DOHH2 (cell line): ENCODE results near the gene GBE1.
"Not testable (repeated sequence)": the region's sequence is repeated elsewhere in the genome, so short reads cannot be mapped to it uniquely, and the experiment has no call there.

Experiments used
- H3F3A ChIP-seq: fragments of 200-600 bp; sonication (generic), shearing (Covaris generic); 2 replicates; pipeline ENCODE4 v1.6.0; 2016; ENCODE audit warnings: antibody characterized with exemption, mild to moderate bottlenecking; ENCODE audit not compliant: control insufficient read depth, insufficient read depth
- H3K27ac ChIP-seq: fragments of 200-600 bp; sonication (generic); 2 replicates; pipeline ENCODE4 v1.5.1; 2014; ENCODE audit warnings: low read depth, mild to moderate bottlenecking, low read length, moderate library complexity
- H3K27me3 ChIP-seq: fragments of 200-600 bp; sonication (generic); 2 replicates; pipeline ENCODE4 v1.6.1; 2014; ENCODE audit warnings: mild to moderate bottlenecking, low read length, mixed read lengths; ENCODE audit not compliant: control insufficient read depth
- H3K36me3 ChIP-seq: fragments of 200-600 bp; sonication (generic); 2 replicates; pipeline ENCODE4 v1.6.1; 2014; ENCODE audit warnings: mild to moderate bottlenecking, low read length, moderate library complexity, mixed read lengths; ENCODE audit not compliant: control insufficient read depth
- H3K4me1 ChIP-seq: fragments of 200-600 bp; sonication (generic); 2 replicates; pipeline ENCODE4 v1.6.1; 2014; ENCODE audit warnings: mild to moderate bottlenecking, low read length, mixed read lengths; ENCODE audit not compliant: control insufficient read depth
- H3K4me2 ChIP-seq: fragments of 200-600 bp; sonication (generic); 2 replicates; pipeline ENCODE4 v1.6.0; 2014; ENCODE audit warnings: mild to moderate bottlenecking, low read length, moderate library complexity
- H3K4me3 ChIP-seq: fragments of 200-600 bp; sonication (generic); 2 replicates; pipeline ENCODE4 v1.5.1; 2014; ENCODE audit warnings: mild to moderate bottlenecking, low read length, mixed read lengths
- H3K79me2 ChIP-seq: fragments of 200-600 bp; sonication (generic); 2 replicates; pipeline ENCODE4 v1.6.1; 2014; ENCODE audit warnings: mild to moderate bottlenecking, low read length, mixed read lengths; ENCODE audit not compliant: control insufficient read depth
- H3K9me2 ChIP-seq: fragments of 200-600 bp; sonication (generic); replicated peaks from 2 replicates; pipeline ENCODE4 v1.6.1; 2014; ENCODE audit warnings: mild to moderate bottlenecking, low read length, mixed read lengths; ENCODE audit not compliant: control insufficient read depth
- H3K9me3 ChIP-seq: fragments of 200-600 bp; sonication (generic); 2 replicates; pipeline ENCODE4 v1.6.1; 2014; ENCODE audit warnings: antibody characterized with exemption, low read length, mixed read lengths; ENCODE audit not compliant: control insufficient read depth, insufficient read depth
- H4K20me1 ChIP-seq: fragments of 200-600 bp; sonication (generic); 2 replicates; pipeline ENCODE4 v1.6.0; 2014; ENCODE audit warnings: low read depth, mild to moderate bottlenecking, antibody characterized with exemption, low read length, moderate library complexity; ENCODE audit not compliant: control insufficient read depth, insufficient read depth
- CTCF ChIP-seq: fragments of 200-600 bp; sonication (generic); IDR thresholded peaks from one replicate; pipeline ENCODE4 v1.5.1; 2014; ENCODE audit warnings: antibody characterized with exemption, mild to moderate bottlenecking, low read depth, low read length; ENCODE audit not compliant: poor library complexity, severe bottlenecking
- EZH2phosphoT487 ChIP-seq: fragments of 200-600 bp; sonication (generic); IDR thresholded peaks from 2 replicates; pipeline ENCODE4 v1.6.1; 2017; ENCODE audit warnings: borderline replicate concordance, mild to moderate bottlenecking, antibody characterized with exemption, low read length, moderate library complexity, mixed read lengths

Gene GBE1

DNA sequence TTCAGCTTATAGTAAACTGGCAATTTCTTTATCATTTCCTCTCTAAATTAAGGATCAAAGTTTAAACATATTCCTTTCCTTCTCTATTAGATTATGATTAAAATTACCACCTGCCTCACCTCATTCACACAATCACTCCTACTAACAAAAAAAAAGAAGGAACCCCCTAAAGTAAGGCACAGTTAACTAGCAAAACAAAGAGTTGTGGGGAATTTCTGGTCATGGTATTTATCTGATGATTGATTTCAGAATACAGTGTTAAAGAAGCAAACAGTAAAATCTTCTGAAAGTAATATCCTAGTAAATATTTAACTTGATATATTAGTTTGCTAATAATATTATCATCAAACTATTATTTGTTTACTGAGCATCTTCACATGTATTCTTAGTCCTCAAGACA, 8.8 kb downstream of the GBE1 start:
- Histone ChIP-seq H3K79me2 (peaks cover 14% of the 10 kb centered on the region), H3K9me2 (no peaks in the 10 kb centered on the region), H3K4me1 (no peaks in the 10 kb centered on the region), H3K27me3 (no peaks in the 10 kb centered on the region), H3F3A (no peaks in the 10 kb centered on the region), H3K36me3 (peaks cover 22% of the 10 kb centered on the region), H3K4me3 (no peak overlapping the region), H3K4me2 (no peak overlapping the region), H3K9me3 (peaks cover 8% of the 10 kb centered on the region; the same call in 1 of the 2 replicates), H4K20me1 (no peaks in the 10 kb centered on the region), H3K27ac (no peak overlapping the region)
- TF ChIP-seq EZH2phosphoT487 = no peak
- TF ChIP-seq CTCF = no peak

DNA sequence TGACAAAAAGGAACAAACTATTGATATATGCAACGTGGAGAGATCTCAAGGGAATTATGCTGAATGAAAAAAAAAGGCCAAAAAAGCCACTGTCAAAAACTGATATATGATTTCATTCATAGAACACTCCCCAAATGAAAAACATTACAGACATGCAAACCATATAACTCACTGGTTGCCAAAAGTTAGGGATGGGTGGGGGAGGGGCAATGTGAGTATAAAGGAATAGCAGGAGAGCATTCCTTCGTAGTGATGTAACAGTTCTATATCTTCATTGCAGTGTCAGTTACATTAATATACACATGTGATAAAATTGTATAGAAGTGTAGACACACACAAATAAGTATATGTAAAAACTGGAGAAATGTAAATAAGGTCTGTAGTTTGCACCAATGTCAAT, 12.2 kb downstream of the GBE1 start:
- no peaks in the 10 kb centered on the region for H3F3A ChIP-seq
- H3K9me2 ChIP-seq = no peaks in the 10 kb centered on the region
- H3K4me3 ChIP-seq = no peak overlapping the region
- peaks cover 7% of the 10 kb centered on the region for H3K36me3 ChIP-seq
- H3K4me1 ChIP-seq = no peaks in the 10 kb centered on the region
- no peak overlapping the region for H3K4me2 ChIP-seq
- peaks cover 8% of the 10 kb centered on the region for H3K79me2 ChIP-seq
- TF ChIP-seq EZH2phosphoT487 = no peak
- no peak for TF ChIP-seq CTCF
- no peaks in the 10 kb centered on the region for H3K27me3 ChIP-seq
- H4K20me1 ChIP-seq = no peaks in the 10 kb centered on the region
- H3K27ac ChIP-seq = no peak overlapping the region
- H3K9me3 ChIP-seq = no peaks in the 10 kb centered on the region

GRCh38 chr3:81747280-81747679, 14.2 kb downstream of the GBE1 start:
- H4K20me1 ChIP-seq, H3K9me2 ChIP-seq, H3K4me3 ChIP-seq, H3K27ac ChIP-seq, H3K4me1 ChIP-seq, H3K4me2 ChIP-seq, H3K27me3 ChIP-seq, H3F3A ChIP-seq, H3K9me3 ChIP-seq, H3K79me2 ChIP-seq, H3K36me3 ChIP-seq: not testable (repeated sequence)

GRCh38 chr3:81744366-81744765, 17.1 kb downstream of the GBE1 start:
- no peak overlapping the region for H3K4me2 ChIP-seq
- no peaks in the 10 kb centered on the region for H3K27me3 ChIP-seq
- peaks cover 13% of the 10 kb centered on the region for H3K4me1 ChIP-seq
- H3K9me3 ChIP-seq = no peaks in the 10 kb centered on the region
- H3K27ac ChIP-seq = no peak overlapping the region
- H3K4me3 ChIP-seq = no peak overlapping the region
- no peaks in the 10 kb centered on the region for H3K36me3 ChIP-seq
- H4K20me1 ChIP-seq = no peaks in the 10 kb centered on the region
- no peaks in the 10 kb centered on the region for H3K9me2 ChIP-seq
- TF ChIP-seq EZH2phosphoT487 = no peak
- TF ChIP-seq CTCF = no peak
- peaks cover 3% of the 10 kb centered on the region; the same call in 1 of the 2 replicates for H3K79me2 ChIP-seq
- no peaks in the 10 kb centered on the region for H3F3A ChIP-seq
